Erythroblast (primary cell): ENCODE results near the gene TMEM44.

ENCODE experiments used
- GATA1 ChIP-seq: IDR thresholded peaks from 2 replicates; pipeline ENCODE4 v1.6.1; 2011; ENCODE audit warnings: low read depth, mild to moderate bottlenecking, control low read depth, low read length, moderate library complexity
- POLR2A ChIP-seq: IDR thresholded peaks from 2 replicates; pipeline ENCODE4 v1.6.1; 2011; ENCODE audit warnings: mild to moderate bottlenecking, low read length

GRCh38 chr3:194632809-194633348 is 340 bp downstream of the TMEM44 start:
- TF ChIP-seq POLR2A (no peak), GATA1 (no peak)
